Measurements from ENCODE around the gene RNF7.

DNA sequence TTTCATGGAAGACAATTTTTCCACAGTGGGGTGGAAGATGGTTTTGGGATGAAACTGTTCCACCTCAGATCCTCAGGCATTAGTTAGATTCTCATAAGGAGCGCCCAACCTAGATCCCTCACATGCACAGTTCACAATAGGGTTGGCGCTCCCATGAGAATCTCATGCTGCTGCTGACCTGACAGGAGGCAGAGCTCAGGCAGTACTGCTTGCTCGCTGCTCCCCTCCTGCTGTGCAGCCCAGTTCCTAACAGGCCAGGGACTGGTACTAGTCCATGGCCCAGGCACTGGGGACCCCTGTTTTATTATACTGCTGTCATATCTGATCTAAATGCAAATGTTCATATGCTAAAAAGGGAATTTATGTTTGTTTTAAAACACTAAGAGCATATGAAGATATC is 15.3 kb downstream of the RNF7 start:
- no peak for TF ChIP-seq EZH2phosphoT487 (IDR thresholded peaks at IDR 0.05; ENCODE audit: insufficient read depth, low read depth)
- no peak for TF ChIP-seq EZH2 (IDR thresholded peaks at IDR 0.05; ENCODE audit: insufficient read depth, poor library complexity, severe bottlenecking)
